ENCODE results near the gene PHAF1.

- TF ChIP-seq CTCF (IDR thresholded peaks at IDR 0.05) = peak; percentile 25; the same call in 1 of the 2 replicates
- no peak for TF ChIP-seq REST (IDR thresholded peaks at IDR 0.05; ENCODE audit: insufficient read depth in 1 of 2, low read depth in 2 of 2, low read length in 1 of 2)
- no peak for TF ChIP-seq POLR2AphosphoS5 (IDR thresholded peaks at IDR 0.05; ENCODE audit: low read depth, low read length)
- TF ChIP-seq SIN3A (IDR thresholded peaks at IDR 0.05; ENCODE audit: borderline replicate concordance, insufficient read depth, low read depth, low read length) = no peak
- TF ChIP-seq TCF7L2 (IDR thresholded peaks at IDR 0.05; ENCODE audit: low read depth, low read length) = no peak
Measured at GRCh38 chr16:67100569-67101310, 9.0 kb upstream of the PHAF1 start.

Measured in Panc1 (cell line).